HG02840 (cell line): ENCODE data around the gene CALHM4.
A peak's percentile ranks its signal among the peaks of the same experiment; 100 is the strongest.
"Not testable (repeated sequence)": the region's sequence is repeated elsewhere in the genome, so short reads cannot be mapped to it uniquely, and the experiment has no call there.

Experiments
- ATAC-seq: cut with Tn5 transposase; IDR thresholded peaks from one replicate; pipeline ENCODE4 v1.9.1; 2021; ENCODE audit warnings: mild to moderate bottlenecking, moderate library complexity, moderate number of reproducible peaks; ENCODE audit not compliant: unreplicated experiment, low FRiP score

CALHM4 gene

DNA sequence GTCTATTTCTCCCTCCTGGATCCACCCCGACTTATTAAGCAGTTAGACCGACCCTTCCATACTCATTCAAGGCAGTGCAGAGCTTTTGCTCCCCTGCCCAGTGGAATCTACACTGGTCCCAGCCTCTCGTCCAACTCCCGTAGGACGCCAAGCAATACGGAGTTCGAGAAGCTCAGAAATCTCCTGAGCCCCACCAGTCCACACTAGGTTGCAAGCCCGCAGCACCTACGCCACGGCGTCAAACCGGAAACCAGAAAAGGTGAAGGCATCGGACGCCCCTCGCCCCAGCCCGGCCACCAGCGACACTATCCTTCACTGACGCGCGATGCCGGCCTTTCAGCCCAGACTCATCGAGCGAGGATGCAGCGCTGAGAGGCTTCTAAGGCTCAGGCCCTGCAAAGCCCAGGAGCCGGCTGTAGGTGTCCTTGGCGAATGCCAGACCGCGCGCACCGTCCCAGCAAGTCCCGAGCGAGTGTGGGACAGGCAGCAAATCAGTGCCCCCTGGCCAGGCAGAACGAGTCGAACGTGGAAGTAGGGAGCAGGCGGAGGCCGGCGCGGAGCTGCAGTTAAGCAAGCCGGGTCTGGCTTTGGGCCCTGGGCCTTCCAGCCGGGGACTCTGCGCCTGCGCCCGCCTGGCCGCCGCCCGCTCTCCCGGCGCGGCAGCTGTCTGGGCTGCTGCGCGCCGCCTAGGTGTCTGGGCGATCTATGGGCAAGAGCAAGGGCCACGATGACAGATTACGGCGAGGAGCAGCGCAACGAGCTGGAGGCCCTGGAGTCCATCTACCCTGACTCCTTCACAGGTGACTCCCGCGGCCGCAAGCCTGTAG is 17.5 kb downstream of the CALHM4 start, which contains the start of gene RWDD1:
RWDD1 (plus strand) TSS at position 649 of the 827 bp plus-strand sequence; CDS start at position 728, 79 bp downstream.
- ATAC-seq: peak; percentile 96

GRCh38 chr6:116571683-116572000 is 18.1 kb downstream of the CALHM4 start:
- no peak for ATAC-seq

DNA sequence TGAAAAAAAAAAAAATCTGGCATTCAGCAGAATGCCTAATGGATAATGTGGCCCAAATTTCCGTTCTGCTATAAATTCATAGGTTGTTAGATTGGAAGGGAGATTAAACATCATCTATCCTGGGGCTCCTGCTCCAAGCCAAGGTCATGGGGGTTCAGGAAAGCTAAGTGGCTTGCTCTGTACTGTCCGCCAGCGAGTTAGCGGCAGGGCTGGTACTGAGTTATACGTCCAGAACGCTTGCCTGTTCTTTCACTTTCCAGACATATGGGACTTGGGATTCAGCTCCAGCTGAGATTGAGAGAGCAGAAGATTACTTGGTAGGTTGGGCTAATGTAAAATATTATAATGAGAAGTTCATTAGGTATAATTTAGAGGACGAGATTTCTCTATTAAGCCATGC is 18.6 kb downstream of the CALHM4 start:
- ATAC-seq: no peak

DNA sequence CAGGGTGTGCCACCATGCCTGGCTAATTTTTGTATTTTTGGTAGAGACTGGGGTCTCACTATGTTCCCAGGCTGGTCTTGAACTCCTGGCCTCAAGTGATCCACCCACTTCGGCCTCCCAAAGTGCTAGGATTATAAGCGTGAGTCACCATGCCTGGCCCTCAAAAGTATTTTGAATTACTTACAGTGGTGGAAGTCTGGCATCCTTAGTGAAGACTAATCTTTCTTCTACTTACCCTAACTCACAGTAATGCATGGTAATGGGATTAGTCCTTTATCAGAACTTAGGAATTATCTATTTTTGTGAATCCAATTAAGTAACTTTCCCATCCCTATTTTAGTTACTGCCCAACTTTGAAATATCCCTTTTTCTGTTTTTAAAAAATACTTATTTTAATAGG is 21.7 kb downstream of the CALHM4 start:
- ATAC-seq: no peak

DNA sequence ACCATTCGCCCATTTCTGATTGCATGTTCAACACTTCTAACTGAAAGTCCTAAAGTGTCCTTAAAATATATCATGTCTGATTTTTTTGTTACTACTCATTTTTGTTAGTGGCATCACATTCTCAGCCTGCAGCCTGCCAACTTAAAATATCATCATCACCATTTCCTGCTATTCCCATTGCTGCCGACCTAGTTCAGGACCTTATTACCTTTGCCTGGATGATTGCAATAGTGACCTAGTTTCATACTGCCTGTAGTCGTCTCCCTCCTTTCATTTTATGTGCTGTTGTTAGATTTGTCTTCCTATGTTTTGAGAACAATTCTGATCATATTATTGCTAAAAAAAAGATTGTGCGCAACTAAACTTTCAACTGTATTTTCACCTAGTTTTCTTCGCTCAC is 23.9 kb downstream of the CALHM4 start:
- no peak for ATAC-seq

DNA sequence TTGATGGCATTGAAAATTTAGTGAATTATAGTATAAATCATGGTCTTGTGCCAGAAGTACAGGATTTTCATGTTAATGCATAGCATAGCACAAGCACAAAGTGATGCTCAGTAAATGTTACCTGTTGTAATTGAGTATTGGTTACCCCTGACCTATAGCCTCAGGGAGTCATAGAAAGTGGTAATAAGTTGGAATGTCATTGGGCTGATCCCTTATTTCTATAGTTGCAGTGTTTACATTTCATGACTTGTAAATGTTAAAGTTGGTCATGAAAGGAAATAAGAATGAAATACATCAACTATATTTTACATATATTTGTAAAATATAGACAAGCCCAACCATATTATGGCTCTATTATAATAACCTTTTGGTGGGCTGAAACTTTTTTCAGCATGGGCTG is 24.8 kb downstream of the CALHM4 start:
- no peak for ATAC-seq

- ATAC-seq: no peak
These were observed 25.6 kb downstream of the CALHM4 start for GRCh38 chr6:116579143-116579542.

DNA sequence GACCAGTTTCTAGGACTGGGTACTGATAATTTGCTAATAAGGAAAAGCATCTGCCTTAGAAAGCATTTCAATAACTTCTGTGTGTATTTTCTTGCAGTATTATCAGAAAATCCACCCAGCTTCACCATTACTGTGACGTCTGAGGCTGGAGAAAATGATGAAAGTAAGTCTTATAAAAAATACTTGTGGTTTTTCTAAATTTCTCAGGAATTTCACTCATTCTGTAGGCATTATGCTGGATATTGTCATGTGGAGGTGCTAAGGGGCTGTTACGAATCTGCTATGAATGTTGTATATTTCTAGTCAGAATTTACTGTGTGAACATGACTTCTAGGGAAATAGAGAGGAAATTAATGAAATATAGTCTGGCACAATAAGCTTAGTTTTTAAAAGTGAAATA is 26.6 kb downstream of the CALHM4 start:
- no peak for ATAC-seq

DNA sequence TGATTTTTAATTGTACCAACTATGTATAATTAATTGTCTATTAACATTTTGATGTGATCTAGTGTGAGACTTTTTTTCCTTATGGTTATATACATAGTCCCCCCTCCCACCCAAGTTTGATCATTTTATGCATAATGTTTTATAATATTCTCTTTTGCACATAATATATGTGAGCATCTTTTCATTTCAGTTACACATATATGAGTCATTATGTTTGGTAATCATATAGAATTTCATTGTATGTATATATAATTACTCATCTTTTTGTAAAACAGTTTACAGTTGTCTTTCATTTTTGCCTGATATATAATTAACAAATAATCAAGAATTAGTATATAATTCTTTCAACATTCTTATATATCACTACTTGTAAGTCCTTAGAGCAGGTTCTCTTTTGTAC is 32.7 kb downstream of the CALHM4 start:
- ATAC-seq: no peak

GRCh38 chr6:116586738-116587137 is 33.2 kb downstream of the CALHM4 start:
- no peak for ATAC-seq

DNA sequence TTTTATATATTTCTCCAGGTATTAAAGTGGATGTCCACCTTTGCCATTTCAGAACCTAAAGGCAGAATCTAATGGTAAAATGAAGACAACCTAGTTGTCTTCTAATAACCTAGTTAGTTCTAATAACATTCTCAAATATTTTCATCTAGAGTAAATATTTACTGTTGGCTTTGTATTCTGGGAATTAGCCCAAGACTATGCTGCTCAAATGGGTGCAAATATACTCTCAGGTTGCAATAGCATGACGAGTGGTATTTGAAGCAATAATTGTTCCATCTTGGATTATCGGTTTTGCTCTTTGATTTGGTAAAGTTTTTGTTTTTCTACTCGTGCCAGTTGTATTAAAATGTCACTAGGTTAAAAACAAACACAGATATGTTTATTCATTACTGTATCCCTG is 41.7 kb downstream of the CALHM4 start:
- no peak for ATAC-seq

DNA sequence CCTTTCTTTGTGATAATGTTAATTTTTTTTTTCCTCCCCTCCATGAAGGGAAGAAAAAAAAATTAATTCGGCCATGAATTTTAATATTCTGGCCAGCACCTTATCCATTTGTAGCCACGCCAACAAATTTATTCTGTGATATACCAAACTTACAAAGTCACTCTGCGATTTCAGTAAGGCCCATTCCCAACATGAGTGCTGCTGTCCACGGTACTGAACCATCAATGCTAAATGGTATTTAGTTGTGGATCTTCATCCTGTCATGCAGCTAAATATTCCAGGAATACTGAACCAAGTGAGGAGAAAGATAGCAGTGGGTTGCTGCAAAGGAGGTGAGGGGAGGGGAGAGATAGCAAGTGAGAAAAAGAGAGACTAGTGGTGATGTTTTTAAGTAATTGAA is 43.3 kb downstream of the CALHM4 start:
- ATAC-seq: no peak

DNA sequence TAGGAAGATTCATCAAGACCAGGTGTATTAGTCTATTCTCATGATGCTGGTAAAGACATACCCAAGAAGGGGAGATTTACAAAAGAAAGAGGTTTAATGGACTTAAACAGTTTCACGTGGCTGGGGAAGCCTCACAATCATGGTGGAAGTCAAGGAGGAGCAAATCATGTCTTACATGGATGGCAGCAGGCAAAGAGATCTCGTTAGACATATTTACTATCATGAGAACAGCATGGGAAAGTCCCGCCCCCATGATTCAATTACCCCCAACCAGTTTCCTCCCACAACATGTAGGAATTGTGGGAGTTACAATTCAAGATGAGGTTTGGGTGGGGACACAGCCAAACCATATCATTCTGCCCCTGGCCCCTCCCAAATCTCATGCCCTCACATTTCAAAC is 50.4 kb downstream of the CALHM4 start:
- ATAC-seq: not testable (repeated sequence)

DNA sequence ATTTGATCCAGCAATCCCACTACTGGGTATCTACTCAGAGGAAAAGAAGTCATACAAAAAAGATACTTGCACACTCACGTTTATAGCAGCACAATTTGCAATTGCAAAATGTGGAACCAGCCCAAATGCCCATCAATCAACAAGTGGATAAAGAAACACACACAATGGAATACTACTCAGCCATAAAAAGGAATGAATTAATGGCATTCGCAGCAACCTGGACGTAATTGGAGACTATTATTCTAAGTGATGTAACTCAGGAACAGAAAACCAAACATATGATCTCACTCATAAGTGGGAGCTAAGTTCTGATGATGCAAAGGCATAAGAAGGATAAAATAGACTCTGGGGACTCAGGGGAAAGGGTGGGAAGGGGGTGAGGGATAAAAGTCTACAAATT is 51.3 kb downstream of the CALHM4 start:
- not testable (repeated sequence) for ATAC-seq

DNA sequence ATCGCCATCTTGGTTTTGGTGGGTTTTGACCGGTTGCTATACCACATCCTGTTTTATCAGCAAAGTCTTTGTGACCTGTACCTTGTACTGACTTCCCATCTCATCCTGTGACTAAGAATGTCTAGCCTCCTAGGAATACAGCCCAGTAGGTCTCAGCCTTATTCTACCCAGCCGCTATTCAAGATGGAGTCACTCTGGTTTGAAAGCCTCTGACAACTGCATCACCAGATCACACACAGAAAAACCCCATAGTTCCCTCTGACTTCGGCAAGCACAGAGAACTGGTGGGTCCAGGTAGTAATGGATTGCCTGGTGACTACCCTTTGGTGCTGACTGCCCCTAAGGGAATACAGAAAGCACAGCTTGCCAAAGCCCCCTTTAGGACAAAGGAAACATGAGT is 52.4 kb downstream of the CALHM4 start:
- ATAC-seq: no peak
